ENCODE measurements around the gene CROCC2.

CROCC2 gene

DNA sequence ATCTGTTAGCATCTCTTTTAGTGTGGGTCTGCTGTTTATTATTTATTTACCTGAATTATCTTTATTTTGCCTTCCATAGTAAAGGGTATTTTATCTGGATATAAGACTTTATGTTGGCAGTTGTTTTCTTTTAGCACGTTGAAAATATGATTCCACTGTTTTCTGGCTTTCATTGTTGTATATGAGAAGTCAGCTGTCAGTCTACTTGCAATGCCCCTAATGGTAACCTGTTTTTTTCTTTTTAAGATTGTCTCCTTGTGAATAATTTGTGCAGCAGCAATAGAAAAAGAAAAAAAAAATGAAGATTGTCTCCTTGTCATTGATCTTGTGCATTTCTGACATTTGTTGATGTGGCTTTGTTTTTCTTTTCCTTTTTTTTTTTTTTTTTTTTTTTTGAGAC, 119.5 kb downstream of the CROCC2 start:
- TF ChIP-seq SETDB1 (IDR thresholded peaks at IDR 0.05; ENCODE audit: insufficient read length, low read length) (peak; percentile 92), ZNF791 (tag by site-specific recombination; IDR thresholded peaks at IDR 0.05) (no peak), ZNF529 (tag by site-specific recombination; IDR thresholded peaks at IDR 0.05; ENCODE audit: insufficient replicate concordance) (peak; percentile 42), ZNF324 (tag by site-specific recombination; IDR thresholded peaks at IDR 0.05) (no peak), ZFP37 (tag by site-specific recombination; IDR thresholded peaks at IDR 0.05) (no peak), TRIM28 (IDR thresholded peaks at IDR 0.05; ENCODE audit: borderline replicate concordance, low read length) (peak; percentile 97), ZNF701 (tag by site-specific recombination; IDR thresholded peaks at IDR 0.05) (no peak), ZNF510 (tag by site-specific recombination; IDR thresholded peaks at IDR 0.05; ENCODE audit: insufficient replicate concordance) (peak; percentile 16), ZNF626 (tag by site-specific recombination; IDR thresholded peaks at IDR 0.05) (peak; percentile 49; the same call in 1 of the 2 replicates)
- TF ChIP-seq, protein P1, sequence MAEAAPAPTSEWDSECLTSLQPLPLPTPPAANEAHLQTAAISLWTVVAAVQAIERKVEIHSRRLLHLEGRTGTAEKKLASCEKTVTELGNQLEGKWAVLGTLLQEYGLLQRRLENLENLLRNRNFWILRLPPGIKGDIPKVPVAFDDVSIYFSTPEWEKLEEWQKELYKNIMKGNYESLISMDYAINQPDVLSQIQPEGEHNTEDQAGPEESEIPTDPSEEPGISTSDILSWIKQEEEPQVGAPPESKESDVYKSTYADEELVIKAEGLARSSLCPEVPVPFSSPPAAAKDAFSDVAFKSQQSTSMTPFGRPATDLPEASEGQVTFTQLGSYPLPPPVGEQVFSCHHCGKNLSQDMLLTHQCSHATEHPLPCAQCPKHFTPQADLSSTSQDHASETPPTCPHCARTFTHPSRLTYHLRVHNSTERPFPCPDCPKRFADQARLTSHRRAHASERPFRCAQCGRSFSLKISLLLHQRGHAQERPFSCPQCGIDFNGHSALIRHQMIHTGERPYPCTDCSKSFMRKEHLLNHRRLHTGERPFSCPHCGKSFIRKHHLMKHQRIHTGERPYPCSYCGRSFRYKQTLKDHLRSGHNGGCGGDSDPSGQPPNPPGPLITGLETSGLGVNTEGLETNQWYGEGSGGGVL (tag by site-specific recombination; IDR thresholded peaks at IDR 0.05) = no peak
- TF ChIP-seq, protein P2, sequence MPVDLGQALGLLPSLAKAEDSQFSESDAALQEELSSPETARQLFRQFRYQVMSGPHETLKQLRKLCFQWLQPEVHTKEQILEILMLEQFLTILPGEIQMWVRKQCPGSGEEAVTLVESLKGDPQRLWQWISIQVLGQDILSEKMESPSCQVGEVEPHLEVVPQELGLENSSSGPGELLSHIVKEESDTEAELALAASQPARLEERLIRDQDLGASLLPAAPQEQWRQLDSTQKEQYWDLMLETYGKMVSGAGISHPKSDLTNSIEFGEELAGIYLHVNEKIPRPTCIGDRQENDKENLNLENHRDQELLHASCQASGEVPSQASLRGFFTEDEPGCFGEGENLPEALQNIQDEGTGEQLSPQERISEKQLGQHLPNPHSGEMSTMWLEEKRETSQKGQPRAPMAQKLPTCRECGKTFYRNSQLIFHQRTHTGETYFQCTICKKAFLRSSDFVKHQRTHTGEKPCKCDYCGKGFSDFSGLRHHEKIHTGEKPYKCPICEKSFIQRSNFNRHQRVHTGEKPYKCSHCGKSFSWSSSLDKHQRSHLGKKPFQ (tag by site-specific recombination; IDR thresholded peaks at IDR 0.05) = no peak
- TF ChIP-seq, protein P3, sequence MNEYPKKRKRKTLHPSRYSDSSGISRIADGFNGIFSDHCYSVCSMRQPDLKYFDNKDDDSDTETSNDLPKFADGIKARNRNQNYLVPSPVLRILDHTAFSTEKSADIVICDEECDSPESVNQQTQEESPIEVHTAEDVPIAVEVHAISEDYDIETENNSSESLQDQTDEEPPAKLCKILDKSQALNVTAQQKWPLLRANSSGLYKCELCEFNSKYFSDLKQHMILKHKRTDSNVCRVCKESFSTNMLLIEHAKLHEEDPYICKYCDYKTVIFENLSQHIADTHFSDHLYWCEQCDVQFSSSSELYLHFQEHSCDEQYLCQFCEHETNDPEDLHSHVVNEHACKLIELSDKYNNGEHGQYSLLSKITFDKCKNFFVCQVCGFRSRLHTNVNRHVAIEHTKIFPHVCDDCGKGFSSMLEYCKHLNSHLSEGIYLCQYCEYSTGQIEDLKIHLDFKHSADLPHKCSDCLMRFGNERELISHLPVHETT (tag by site-specific recombination; IDR thresholded peaks at IDR 0.05) = no peak
- TF ChIP-seq, protein P4, sequence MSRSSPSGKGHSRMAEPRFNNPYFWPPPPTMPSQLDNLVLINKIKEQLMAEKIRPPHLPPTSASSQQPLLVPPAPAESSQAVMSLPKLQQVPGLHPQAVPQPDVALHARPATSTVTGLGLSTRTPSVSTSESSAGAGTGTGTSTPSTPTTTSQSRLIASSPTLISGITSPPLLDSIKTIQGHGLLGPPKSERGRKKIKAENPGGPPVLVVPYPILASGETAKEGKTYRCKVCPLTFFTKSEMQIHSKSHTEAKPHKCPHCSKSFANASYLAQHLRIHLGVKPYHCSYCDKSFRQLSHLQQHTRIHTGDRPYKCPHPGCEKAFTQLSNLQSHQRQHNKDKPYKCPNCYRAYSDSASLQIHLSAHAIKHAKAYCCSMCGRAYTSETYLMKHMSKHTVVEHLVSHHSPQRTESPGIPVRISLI (tag by site-specific recombination; IDR thresholded peaks at IDR 0.05) = peak; percentile 59; the same call in 1 of the 2 replicates
- Histone ChIP-seq H3K36me3 (ENCODE audit: control insufficient read depth in 2 of 2, insufficient read depth in 1 of 2, low read length in 2 of 2) (no peaks in the 10 kb centered on the region), H3K4me1 (ENCODE audit: control insufficient read depth, insufficient read depth, low read length) (no peaks in the 10 kb centered on the region), H3K9me3 (ENCODE audit: control insufficient read depth, insufficient read depth, low read depth, low read length) (no peaks in the 10 kb centered on the region; the same call in none of the 2 replicates), H3K4me3 (ENCODE audit: low read depth, low read length) (no peak overlapping the region), H3K27ac (ENCODE audit: extremely low read depth, low read depth, low read length) (no peak overlapping the region)
- CTCF ChIA-PET = no interaction called here
- POLR2A ChIA-PET = no interaction called here

DNA sequence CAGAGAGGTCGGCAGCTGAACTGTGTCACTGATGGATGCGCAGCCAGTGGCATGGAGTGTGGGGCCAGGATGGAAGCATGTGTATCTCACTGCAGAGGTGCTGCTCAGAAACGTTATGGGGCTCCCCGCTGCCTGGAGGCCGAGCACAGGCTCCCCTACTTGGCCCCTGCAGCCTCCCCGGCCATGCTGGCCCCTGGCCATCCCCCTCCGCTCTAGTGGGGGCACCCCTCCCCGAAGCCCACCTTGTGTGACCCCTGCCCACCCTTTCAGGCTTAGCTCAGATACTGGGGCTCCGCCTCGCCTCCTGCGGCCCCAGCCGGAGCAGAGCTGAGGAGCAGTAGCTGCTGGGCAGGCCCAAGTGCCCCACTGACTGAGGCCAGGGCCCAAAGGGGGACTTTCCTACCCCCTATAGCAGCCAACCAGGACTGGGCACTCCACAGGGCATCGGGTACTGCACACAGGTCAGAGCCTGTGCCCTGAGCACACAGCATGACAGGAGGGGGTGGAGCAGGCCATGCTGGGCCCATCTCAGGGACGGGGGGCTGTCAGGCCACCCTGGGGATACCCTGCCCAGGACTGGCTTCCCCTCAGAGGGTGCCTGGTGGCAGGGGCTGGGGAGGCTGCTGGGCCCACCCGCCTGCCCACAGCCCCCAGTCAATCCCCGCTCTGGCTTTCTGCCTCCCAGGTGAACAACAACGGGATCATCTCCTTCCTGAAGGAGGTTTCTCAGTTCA, 123.6 kb downstream of the CROCC2 start:
- Histone ChIP-seq H3K9me3 (ENCODE audit: control insufficient read depth, insufficient read depth, low read depth, low read length) (no peaks in the 10 kb centered on the region; the same call in 1 of the 2 replicates), H3K36me3 (ENCODE audit: control insufficient read depth in 2 of 2, insufficient read depth in 1 of 2, low read length in 2 of 2) (no peaks in the 10 kb centered on the region), H3K4me1 (ENCODE audit: control insufficient read depth, insufficient read depth, low read length) (no peaks in the 10 kb centered on the region), H3K4me3 (ENCODE audit: low read depth, low read length) (no peak overlapping the region), H3K27ac (ENCODE audit: extremely low read depth, low read depth, low read length) (no peak overlapping the region)
- ChIA-PET CTCF (no interaction called here), POLR2A (no interaction called here)
- TF ChIP-seq GLI2 (tag by site-specific recombination; IDR thresholded peaks at IDR 0.05; ENCODE audit: borderline replicate concordance, low read depth) = no peak
- TF ChIP-seq, protein P5, sequence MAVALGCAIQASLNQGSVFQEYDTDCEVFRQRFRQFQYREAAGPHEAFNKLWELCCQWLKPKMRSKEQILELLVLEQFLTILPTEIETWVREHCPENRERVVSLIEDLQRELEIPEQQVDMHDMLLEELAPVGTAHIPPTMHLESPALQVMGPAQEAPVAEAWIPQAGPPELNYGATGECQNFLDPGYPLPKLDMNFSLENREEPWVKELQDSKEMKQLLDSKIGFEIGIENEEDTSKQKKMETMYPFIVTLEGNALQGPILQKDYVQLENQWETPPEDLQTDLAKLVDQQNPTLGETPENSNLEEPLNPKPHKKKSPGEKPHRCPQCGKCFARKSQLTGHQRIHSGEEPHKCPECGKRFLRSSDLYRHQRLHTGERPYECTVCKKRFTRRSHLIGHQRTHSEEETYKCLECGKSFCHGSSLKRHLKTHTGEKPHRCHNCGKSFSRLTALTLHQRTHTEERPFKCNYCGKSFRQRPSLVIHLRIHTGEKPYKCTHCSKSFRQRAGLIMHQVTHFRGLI (tag by site-specific recombination; IDR thresholded peaks at IDR 0.05) = no peak
- TF ChIP-seq BCL11A (tag by site-specific recombination; IDR thresholded peaks at IDR 0.05; ENCODE audit: low read depth) = no peak
- no peak for TF ChIP-seq ZNF114 (tag by site-specific recombination; IDR thresholded peaks at IDR 0.05)
- TF ChIP-seq GFI1B (tag by site-specific recombination; IDR thresholded peaks at IDR 0.05) = no peak
- TF ChIP-seq ZFP69B (tag by site-specific recombination; IDR thresholded peaks at IDR 0.05) = no peak
- no peak for TF ChIP-seq ZNF350 (tag by site-specific recombination; IDR thresholded peaks at IDR 0.05)
- TF ChIP-seq, protein P6, sequence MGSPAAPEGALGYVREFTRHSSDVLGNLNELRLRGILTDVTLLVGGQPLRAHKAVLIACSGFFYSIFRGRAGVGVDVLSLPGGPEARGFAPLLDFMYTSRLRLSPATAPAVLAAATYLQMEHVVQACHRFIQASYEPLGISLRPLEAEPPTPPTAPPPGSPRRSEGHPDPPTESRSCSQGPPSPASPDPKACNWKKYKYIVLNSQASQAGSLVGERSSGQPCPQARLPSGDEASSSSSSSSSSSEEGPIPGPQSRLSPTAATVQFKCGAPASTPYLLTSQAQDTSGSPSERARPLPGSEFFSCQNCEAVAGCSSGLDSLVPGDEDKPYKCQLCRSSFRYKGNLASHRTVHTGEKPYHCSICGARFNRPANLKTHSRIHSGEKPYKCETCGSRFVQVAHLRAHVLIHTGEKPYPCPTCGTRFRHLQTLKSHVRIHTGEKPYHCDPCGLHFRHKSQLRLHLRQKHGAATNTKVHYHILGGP (tag by site-specific recombination; IDR thresholded peaks at IDR 0.05) = no peak
- TF ChIP-seq, protein P7, sequence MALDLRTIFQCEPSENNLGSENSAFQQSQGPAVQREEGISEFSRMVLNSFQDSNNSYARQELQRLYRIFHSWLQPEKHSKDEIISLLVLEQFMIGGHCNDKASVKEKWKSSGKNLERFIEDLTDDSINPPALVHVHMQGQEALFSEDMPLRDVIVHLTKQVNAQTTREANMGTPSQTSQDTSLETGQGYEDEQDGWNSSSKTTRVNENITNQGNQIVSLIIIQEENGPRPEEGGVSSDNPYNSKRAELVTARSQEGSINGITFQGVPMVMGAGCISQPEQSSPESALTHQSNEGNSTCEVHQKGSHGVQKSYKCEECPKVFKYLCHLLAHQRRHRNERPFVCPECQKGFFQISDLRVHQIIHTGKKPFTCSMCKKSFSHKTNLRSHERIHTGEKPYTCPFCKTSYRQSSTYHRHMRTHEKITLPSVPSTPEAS (tag by site-specific recombination; IDR thresholded peaks at IDR 0.05) = no peak
- TF ChIP-seq ZNF658 (tag by site-specific recombination; IDR thresholded peaks at IDR 0.05) = no peak
- no peak for TF ChIP-seq ZNF555 (tag by site-specific recombination; conservative IDR thresholded peaks at IDR 0.05)
